NCI-H1048 (cell line): ENCODE measurements around the gene TMEM165.

ENCODE experiments used
- DNase-seq: peaks from one replicate; lab custom pipeline; 2025; lab: John Stamatoyannopoulos, UW

TMEM165 gene

DNA sequence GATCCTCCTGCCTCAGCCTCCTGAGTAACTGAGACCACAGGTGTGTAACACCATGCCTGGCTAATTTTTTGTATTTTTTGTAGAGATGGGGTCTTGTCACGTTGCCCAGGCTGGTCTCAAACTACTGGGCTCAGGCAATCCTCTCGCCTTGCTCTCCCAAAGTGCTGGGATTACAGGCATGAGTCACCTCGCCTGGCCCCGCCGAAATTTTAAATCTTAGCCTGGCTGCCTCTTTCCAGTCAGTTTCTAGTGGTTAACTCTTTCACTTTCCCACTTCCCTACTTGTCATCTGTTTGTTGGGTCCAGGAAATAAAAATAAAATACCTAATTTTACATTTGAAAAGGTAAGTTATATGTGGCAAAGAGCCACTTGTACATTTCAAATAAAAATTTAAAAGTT, 62.4 kb downstream of the TMEM165 start:
- DNase-seq, result no peak

DNA sequence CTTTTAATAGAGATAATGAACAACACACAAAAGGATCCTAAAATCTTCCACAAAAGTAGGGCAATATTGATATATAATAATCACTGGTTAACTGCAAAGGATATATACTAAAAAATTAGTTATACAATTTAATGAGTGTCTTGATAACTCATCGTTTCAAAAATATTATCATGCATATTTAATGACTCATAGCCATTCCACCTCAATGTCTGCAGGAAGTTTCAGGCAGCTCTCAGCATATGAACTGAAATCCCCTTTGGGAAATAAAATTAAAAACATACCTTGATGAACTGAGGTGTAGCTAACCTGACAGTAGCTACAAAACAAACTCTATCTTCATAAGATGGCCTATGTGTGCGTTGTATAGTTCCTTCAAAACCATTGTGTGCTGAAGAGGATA, 62.9 kb downstream of the TMEM165 start:
- no peak for DNase-seq

DNA sequence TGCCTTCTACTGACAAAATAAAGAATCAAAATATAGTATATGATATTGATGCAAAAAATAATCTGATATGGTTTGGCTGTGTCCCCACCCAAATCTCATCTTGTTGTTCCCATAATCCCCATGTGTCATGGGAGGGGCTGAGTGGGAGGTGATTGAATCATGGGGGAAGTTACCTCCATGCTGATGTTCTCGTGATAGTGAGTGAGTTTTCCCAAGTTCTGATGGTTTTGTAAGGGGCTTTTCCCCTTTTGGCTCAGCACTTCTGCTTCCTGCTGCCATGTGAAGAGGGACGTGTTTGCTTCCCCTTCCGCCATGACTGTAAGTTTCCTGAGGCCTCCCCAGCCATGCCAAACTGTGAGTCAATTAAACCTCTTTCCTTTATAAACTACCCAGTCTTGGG, 70.2 kb downstream of the TMEM165 start:
- DNase-seq, result no peak

DNA sequence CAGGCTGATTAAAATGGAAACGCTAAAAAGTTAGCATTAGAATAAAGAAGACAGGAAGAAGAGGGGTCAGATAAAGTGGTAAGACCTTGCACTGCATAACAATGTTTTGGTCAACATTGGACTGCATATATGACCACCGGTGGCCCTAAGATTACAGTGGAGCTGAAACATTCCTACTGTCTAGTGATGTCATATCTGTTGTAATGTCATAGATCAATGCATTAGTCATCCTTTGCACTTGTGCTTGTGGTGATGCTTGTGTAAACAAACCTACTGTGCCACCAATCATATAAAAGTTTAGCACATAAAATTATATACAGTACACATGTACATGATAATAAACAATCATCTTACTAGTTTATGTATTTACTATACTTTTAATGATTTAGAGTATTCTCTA, 73.0 kb downstream of the TMEM165 start:
- no peak for DNase-seq

DNA sequence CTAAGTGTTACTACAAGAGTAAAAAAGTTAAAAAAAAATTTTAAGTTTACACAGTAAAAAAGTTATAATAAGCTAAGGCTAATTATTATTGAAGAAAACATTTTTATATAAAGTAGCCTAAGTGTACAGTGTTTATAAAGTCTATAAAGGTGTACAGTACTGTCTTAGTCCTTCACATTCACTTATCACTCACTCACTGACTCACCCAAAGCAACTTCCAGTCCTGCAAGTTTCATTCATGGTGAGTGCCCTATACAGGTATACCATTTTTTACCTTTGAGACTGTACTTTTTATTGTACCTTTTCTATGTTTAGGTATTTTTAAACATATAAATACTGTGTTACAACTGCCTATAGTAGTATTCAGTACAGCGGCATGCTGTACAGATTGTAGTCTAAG, 74.2 kb downstream of the TMEM165 start:
- DNase-seq, result no peak
